Measurements from ENCODE around the gene RABEP2.

DNA sequence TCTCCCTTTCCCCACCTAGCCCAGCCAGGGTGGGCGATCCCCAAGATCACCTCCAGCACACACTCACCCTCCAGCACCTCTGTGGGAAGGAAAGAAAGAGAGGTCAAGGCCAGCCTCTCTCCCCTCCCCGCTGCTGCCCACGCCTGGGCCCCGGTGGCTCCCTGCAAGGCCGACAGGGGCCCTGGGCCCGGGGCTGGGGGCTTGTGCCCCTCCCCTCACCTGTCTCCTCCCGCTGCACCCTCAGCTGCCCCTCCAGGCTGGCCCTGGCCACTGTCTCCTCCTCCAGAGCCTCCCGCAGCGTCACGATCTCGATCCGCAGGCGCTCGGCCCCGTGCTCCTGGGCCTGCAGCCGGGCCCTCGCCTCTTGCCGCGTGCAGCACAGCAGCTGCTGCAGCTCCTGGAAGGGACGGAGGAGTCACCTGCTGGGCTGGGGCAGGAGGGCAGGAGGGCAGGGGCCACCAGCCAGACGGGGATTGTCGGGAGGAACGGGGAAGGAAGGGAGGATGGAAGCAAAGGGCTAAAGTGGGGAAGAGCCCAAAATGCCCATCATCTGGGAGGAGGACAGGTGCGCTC, 19.2 kb downstream of the RABEP2 start:
- TF ChIP-seq, protein P1, sequence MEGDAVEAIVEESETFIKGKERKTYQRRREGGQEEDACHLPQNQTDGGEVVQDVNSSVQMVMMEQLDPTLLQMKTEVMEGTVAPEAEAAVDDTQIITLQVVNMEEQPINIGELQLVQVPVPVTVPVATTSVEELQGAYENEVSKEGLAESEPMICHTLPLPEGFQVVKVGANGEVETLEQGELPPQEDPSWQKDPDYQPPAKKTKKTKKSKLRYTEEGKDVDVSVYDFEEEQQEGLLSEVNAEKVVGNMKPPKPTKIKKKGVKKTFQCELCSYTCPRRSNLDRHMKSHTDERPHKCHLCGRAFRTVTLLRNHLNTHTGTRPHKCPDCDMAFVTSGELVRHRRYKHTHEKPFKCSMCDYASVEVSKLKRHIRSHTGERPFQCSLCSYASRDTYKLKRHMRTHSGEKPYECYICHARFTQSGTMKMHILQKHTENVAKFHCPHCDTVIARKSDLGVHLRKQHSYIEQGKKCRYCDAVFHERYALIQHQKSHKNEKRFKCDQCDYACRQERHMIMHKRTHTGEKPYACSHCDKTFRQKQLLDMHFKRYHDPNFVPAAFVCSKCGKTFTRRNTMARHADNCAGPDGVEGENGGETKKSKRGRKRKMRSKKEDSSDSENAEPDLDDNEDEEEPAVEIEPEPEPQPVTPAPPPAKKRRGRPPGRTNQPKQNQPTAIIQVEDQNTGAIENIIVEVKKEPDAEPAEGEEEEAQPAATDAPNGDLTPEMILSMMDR (IDR thresholded peaks at IDR 0.05; ENCODE audit: low read length) = no peak
- TF ChIP-seq EZH2 (IDR thresholded peaks at IDR 0.05; ENCODE audit: borderline replicate concordance, low read length) = no peak

Measured in OCI-LY1 (cell line).